ENCODE measurements around the gene CAD. TPM values are rescaled to one million over a fixed set of nuclear protein-coding genes. Genes with fewer than 3 reads are reported as not detected.

CAD gene
- total RNA-seq, 1 experiment from 2014 or later: 130 TPM

- H4K20me1 ChIP-seq (ENCODE audit: control insufficient read depth, insufficient read depth, insufficient read length): no peaks in the 10 kb centered on the region
- TF ChIP-seq CTCF (conservative IDR thresholded peaks at IDR 0.05): no peak
- H3K27ac ChIP-seq (ENCODE audit: insufficient read length, low read depth, low read length): no peak overlapping the region
- no peaks in the 10 kb centered on the region for H3K9me3 Mint-ChIP-seq
- H3K27me3 Mint-ChIP-seq (ENCODE audit: low read depth): no peaks in the 10 kb centered on the region
- no peak overlapping the region for H3T11ph ChIP-seq (ENCODE audit: low read length)
- no peak for DNase-seq
- H3K36me3 Mint-ChIP-seq (ENCODE audit: insufficient read depth in 1 of 3, low read depth in 3 of 3): peaks cover 48 to 81% (median 71%) of the 10 kb centered on the region in 3 experiments
- no peak overlapping the region for H3K27ac Mint-ChIP-seq
- H3K23me2 ChIP-seq (ENCODE audit: insufficient read length, low read depth, low read length, poor library complexity, severe bottlenecking): no peaks in the 10 kb centered on the region
- H4K5ac ChIP-seq (ENCODE audit: insufficient read length, low read depth, low read length): no peak overlapping the region
- H2BK15ac ChIP-seq (ENCODE audit: low read depth, low read length): no peak overlapping the region
- no peak overlapping the region for H3K4ac ChIP-seq (ENCODE audit: low read depth, low read length)
- no peaks in the 10 kb centered on the region for H3K4me1 ChIP-seq (ENCODE audit: insufficient read depth, low read length)
- H4K8ac ChIP-seq (replicated peaks; ENCODE audit: insufficient read length, low read depth, low read length): no peak overlapping the region
- H3K56ac ChIP-seq (ENCODE audit: insufficient read length, low read depth, low read length): no peak overlapping the region
- H3K27me3 ChIP-seq (ENCODE audit: insufficient read depth, low read length): no peaks in the 10 kb centered on the region
- no CpG with 5 or more reads among the region's 7 CpGs for WGBS (ENCODE audit: extremely low coverage, insufficient read length, low lambda C conversion rate)
- no peaks in the 10 kb centered on the region for H3K4me1 Mint-ChIP-seq
- no peak overlapping the region for H3K23ac ChIP-seq (ENCODE audit: insufficient read length, low read depth, low read length)
- no peak overlapping the region for H2AK5ac ChIP-seq (ENCODE audit: insufficient read length, low read length)
- H3K14ac ChIP-seq (ENCODE audit: insufficient read depth, low read length): no peak overlapping the region
- no peak overlapping the region for H3K9ac ChIP-seq (ENCODE audit: extremely low read depth, insufficient read length, low read length)
- no peaks in the 10 kb centered on the region for H3K9me3 ChIP-seq (ENCODE audit: control insufficient read depth, low read depth, low read length)
- no peaks in the 10 kb centered on the region for H3K79me2 ChIP-seq (ENCODE audit: insufficient read depth, low read length)
- no peak overlapping the region for H2BK5ac ChIP-seq (ENCODE audit: insufficient read length, low read length)
- no peak overlapping the region for H4K91ac ChIP-seq (ENCODE audit: insufficient read length, low read depth, low read length)
- no peak overlapping the region for H3K4me2 ChIP-seq (ENCODE audit: insufficient read depth, insufficient read length, low read length)
- no peak overlapping the region for H3K18ac ChIP-seq (ENCODE audit: insufficient read length, low read depth, low read length)
- H2BK120ac ChIP-seq (ENCODE audit: low read depth, low read length, poor library complexity, severe bottlenecking): no peak overlapping the region
- H2AFZ ChIP-seq (ENCODE audit: low read length): no peak overlapping the region
- H2BK20ac ChIP-seq (ENCODE audit: low read depth, low read length, poor library complexity, severe bottlenecking): no peak overlapping the region
- no peak overlapping the region for H2BK12ac ChIP-seq (ENCODE audit: insufficient read length, low read depth, low read length)
- H3K4me3 Mint-ChIP-seq: no peak overlapping the region
- no peaks in the 10 kb centered on the region for H3K79me1 ChIP-seq (ENCODE audit: insufficient read depth, low read depth, low read length, poor library complexity, severe bottlenecking)
These were observed 15.5 kb upstream of the CAD start for GRCh38 chr2:27201675-27202074.

All from H9 (cell line).